Activated CD4-positive, alpha-beta T cell treated with anti-CD3 and anti-CD28 coated beads, Interleukin-2, amount 50 U/mL, for 1 hour (primary cell): ENCODE data around the gene TWSG1.
"Not testable (repeated sequence)": the region's sequence is repeated elsewhere in the genome, so short reads cannot be mapped to it uniquely, and the experiment has no call there.

ENCODE experiments used
- DNase-seq: peaks from one replicate; pipeline ENCODE4 v3.0.0-alpha.2; 2020

The TWSG1 gene

DNA sequence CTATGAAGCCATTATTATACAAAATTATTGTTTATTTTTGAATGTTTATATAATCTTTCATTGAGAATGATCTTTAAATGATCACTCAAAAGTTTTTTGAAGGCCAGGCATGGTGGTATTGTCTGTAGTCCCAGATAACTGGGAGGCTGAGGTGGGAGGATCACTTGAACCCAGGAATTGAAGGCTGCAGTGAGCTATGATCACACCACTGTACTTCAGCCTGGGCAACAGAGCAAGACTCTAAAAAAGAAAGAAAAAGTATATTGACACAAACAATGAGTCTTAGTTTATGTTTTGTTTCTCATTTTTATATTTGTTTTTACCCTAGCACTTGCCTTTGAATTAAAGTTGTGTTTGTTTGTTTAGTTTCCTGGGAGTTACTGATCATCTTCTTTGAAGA, 2.3 kb downstream of the TWSG1 start:
- DNase-seq, result no peak

- no peak for DNase-seq
Observed at GRCh38 chr18:9337873-9338272, 3.3 kb downstream of the TWSG1 start.

DNA sequence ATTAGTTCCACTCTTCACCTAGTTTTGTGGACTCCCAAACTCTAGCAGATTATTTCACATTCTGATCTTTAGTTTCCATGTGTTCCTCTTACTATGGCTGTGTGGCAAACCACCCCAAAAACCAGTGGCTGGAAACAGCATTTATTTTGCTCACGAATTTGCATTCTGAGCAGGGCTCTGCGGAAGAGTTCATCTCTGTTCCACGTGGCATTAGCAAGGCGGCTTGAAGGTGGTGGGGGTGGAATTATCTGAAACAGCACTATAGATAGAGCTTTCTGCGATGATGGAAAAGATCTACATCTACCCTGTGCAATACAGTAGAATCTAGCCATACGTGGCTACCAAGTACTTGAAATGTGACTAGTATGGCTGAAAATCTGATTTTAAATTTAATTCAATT, 5.9 kb downstream of the TWSG1 start:
- no peak for DNase-seq

GRCh38 chr18:9343577-9343976, 9.0 kb downstream of the TWSG1 start:
- DNase-seq, result no peak

DNA sequence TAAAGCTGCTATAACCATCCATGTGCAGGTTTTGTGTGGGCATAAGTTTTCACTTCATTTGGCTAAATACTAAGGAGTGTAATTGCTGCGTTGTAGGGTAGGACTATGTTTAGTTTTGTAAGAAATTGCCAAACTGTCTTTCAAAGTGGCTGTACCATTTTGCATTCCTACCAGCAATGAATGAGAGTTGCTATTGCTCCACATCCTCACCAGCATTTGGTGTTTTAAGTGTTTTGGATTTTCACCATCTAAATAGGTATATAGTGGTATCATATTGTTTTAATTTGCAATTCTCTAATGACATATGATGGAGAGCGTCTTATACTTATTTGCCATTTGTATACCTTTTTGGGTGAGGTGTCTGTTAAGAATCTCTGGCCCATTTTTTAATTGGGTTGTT, 12.2 kb downstream of the TWSG1 start:
- no peak for DNase-seq

DNA sequence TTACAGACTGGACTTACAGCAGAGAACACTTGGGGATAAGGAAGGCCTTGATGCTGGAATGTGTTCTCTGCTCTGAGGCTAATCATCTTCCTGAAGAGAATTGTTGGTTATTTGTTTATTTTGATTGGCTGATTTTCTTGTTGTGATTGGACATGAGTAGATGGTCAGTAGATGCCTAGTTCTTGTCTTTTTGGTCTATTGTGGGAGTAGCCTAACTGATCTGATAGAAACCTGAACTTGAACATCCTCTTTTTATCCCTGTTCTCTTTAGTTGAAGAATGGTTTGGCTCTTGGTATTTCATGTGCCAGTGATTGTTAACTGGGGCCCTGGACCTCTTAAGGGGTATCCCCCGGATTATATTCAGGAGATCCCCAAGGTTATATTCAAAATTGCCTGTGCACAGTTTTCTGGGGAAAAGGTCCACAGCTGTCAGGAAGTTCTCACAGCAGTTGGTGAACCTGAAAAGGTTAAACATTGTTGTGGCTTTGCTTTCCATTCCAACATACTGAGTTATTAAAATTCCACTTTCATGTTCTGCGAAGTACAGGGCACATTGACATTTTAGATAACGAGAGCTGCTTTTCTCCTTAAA, 13.6 kb downstream of the TWSG1 start:
- no peak for DNase-seq

DNA sequence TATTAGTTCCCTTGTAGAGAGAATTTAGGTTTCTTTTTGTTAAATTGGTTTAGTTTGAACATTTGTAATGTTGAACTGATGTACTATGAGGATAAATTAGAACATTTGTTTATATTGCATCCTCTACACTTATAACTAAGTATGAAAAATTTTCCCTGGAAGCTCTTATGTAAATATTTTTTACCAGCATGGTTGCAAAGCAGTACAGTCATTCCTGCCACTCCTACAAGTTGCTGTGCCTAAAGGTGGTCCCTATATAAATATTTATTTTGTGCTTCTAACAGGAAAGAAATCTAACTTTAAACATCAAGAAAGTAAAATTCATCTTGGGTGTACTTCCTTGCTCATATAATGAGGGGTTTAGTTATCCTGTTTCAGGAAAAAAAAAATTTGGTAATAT, 14.2 kb downstream of the TWSG1 start:
- no peak for DNase-seq

GRCh38 chr18:9353596-9353995, 19.0 kb downstream of the TWSG1 start:
- no peak for DNase-seq

DNA sequence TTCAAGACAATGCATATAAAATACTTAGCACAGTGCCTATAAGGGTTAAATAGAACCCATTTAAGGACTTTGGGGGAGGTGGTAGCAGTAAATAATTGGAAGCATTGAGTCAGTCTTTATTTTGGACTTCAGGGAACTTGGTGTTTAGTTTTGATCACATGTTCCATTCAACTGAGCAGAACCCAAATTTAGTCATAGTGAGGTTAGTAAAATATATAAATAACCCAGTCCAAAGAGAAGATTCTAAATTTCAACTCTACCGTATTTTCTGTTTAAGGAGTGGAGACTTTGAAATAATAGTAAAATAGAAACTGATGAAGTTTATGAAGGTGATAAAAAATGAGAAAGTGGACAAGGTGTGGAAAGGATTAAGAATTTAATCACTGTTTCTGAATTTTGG, 19.7 kb downstream of the TWSG1 start:
- no peak for DNase-seq

- no peak for DNase-seq
Observed at GRCh38 chr18:9356976-9357375, 22.4 kb downstream of the TWSG1 start.

GRCh38 chr18:9359796-9360195, 25.2 kb downstream of the TWSG1 start:
- DNase-seq, result no peak

GRCh38 chr18:9361191-9361590, 26.6 kb downstream of the TWSG1 start:
- no peak for DNase-seq

- no peak for DNase-seq
Observed at GRCh38 chr18:9362869-9363268, 28.3 kb downstream of the TWSG1 start.

DNA sequence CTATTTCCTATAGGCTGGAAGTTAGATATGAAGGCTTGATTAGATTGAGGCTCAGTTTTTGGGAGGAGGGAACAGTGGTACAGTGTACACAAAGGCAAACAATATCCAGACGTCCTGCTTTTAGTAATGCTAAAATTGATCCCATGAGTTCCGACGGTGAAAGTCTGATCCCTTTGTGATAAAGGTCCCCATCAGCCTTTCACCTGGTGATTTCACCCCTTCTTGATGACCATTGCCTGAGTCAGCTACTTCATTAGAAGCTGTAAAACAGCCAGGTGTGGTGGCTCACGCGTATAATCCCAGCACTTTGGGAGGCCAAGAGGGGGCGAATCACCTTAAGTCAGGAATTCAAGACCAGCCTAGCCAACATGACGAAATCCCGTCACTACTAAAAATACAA, 29.7 kb downstream of the TWSG1 start:
- no peak for DNase-seq

DNA sequence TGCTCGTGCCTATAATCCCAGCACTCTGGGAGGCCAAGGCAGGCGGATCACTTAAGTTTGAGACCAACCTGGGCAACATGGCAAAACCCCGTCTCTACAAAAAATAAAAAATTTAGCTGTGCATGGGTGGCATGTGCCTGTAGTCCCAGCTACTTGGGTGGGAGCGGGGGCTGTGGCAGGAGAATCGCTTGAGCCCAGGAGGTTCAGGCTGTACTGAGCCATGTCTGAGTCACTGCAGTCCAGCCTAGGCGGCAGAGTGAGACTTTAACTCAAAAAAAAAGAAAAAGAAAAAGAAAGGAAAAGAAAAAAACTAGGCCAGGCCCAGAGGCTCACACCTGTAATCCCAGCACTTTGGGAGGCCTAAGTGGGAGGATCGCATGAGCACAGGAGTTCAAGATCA, 30.8 kb downstream of the TWSG1 start:
- no peak for DNase-seq

DNA sequence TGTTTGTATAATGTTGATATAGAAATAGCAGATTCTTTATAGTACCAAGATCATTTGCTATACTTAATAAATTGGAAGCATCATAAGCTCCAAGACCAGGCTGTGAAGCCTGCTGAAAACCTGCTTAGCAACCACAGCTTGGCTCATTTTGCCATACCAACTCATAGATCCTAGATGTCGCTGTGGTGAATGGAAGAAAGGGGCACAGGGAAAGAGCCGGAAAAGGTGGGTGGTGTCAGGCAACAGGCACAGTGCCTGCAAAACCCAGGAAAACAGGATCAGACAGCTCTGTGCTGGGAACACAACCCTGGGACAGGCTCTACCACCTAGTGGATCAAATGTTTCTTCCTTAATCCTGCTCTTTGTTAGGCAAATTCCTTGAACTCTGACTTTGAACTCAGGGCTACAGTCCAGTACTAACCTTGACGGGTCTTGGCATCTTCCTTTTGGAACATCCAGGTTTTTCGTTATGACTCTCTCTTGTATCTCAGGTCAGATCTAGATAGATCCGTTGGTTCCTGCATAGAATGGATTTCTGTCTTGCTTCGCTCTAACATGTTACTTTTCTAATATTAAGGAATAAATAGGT, 31.6 kb downstream of the TWSG1 start:
- DNase-seq, result no peak

DNA sequence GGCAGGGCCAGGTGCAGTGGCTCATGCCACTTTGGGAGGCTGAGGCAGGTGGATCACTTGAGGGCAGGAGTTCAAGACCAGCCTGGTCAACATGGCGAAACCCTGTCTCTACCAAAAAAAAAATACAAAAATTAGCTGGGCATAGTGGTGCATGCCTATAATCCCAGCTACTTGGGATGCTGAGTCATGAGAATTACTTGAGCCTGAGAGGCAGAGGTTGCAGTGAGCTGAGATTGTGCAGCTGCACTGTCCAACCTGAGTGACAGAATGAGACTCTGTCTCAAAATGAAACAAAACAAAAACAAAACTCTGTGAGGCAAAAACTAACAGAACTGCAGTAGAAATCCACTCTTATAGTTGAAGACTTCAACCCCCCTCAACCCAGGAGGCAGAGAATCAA, 38.7 kb downstream of the TWSG1 start:
- DNase-seq, result not testable (repeated sequence)

DNA sequence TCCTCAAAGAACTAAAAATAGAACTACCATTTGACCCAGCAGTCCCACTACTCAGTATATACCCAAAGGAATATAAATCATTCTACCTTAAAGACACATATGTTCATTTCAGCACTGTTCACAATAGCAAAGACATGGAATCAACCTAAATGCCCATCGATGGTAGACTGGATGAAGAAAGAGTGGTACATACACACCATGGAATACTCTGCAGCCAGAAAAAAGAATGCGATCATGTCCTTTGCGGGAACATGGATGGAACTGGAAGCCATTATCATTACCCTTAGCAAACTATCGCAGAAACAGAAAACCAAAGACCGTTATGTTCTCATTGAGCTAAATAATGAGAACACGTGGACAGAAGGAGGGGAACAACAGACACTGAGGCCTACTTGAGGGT, 44.5 kb downstream of the TWSG1 start:
- no peak for DNase-seq

- DNase-seq, result no peak
Observed at GRCh38 chr18:9380101-9380500, 45.5 kb downstream of the TWSG1 start.

DNA sequence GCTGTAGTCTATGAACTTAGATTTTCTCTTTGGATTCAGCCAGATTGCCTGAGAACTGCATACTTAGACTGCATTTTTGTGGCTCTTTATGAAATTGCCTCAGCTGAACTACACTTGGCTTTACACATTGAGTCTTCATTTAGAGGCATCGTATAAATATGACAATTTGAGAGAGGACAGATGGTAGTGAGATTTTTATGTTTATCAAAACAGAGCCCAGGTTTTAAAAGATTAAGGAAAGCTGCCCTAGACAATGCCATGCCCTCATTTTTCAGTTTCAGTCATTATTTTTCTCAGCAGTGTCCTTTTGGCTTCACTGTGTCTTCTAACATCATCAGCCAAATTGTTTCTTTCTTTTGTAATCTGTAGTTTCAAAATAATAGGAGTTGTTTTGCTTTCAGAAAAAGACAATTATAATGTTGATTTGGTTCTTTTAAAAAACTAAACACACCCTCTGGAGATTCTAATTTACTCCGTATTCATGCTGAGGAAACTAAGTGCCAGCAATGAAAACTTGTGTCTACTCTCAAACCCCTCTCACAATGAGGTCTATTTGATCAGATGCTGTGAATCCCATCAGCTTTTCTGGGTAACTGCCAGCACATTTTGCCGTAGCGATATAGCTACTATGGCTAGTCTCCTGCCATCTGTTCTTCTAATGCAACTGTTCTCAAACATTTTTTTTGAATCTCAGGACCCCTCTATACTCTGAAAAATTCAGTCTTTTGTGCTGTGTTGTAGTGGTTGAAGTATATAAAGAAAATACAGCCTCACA, 46.2 kb downstream of the TWSG1 start:
- no peak for DNase-seq

GRCh38 chr18:9386879-9387278, 52.3 kb downstream of the TWSG1 start:
- DNase-seq, result no peak

DNA sequence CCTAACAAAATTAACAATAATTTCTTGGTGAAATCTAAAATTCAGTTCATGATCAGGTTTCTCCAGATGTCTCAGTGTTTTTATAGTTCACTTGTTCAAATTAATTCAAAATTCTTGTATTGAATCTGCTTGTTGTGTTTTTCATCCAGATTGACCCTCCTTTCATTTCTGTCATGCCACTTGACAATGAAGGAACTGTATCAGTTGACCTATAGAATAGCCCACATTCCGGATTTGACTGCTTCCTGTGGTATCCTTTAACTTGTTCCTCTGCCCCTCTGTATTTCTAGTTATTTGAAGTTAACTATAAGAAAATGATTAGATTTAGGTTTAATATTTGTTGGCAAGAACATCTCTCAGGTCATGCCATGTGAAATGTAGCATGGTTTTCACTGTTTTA, 53.3 kb downstream of the TWSG1 start:
- no peak for DNase-seq

DNA sequence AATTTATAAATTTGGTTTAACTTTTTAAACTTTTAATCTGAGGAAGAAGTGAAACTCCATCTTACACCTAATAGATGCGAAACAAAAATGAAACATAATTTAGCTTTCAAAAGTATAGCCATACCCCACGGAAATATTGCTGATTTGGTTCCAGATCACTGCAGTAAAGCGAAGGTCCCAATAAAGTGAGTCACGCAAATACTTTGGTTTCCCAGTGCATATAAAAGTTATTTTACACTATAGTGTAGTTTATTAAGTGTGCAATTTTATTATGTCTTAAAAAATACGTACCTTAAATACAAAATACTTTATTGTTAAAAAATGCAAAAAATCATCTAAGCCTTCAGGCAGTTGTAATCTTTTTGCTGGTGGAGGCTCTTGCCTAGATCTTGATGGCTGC, 55.1 kb downstream of the TWSG1 start:
- DNase-seq, result no peak

DNA sequence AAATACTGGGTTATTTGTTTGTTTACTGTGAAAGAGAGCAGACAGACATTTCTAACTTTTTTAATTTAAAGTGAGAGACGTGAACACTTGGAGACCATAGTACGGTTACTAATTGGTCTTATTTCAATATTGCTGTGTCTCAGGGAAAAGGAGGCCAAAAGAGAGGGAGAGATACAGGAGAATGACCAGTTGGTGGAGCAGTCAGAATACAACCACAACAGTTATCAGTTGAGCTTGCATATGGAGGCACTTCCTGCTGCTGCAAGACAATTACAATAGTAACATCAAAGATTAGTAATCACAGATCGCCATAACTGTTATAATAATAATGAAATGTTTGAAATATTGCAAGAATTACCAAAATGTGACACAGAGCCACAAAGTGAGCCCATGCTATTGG, 58.2 kb downstream of the TWSG1 start:
- no peak for DNase-seq

- no peak for DNase-seq
Observed at GRCh38 chr18:9394046-9394445, 59.5 kb downstream of the TWSG1 start.
